Lower leg skin (tissue), 4 donors: ENCODE results near the gene UBE2QL1. TPM values are rescaled to one million over a fixed set of nuclear protein-coding genes. Genes with fewer than 3 reads are reported as not detected.
A peak's percentile ranks its signal among the peaks of the same experiment; 100 is the strongest.

Experiments
- DNase-seq, 2 donors: peaks; one replicate each; pipeline ENCODE4 v3.0.0-alpha.2; 2019; ENCODE audit warnings: low spot score in 2 of 2
- H3K4me3 ChIP-seq: fragments of 200-600 bp; sonication (generic); 2 replicates; pipeline ENCODE4 v1.5.1; 2017; ENCODE audit warnings: mild to moderate bottlenecking, low read depth; ENCODE audit not compliant: poor library complexity, severe bottlenecking
- POLR2A ChIP-seq, 2 donors: fragments of 450-650 bp; IDR thresholded peaks; one replicate each; pipeline ENCODE4 v1.6.1; 2016 to 2017; ENCODE audit warnings: antibody characterized with exemption in 2 of 2, mild to moderate bottlenecking in 1 of 2, moderate library complexity in 1 of 2
- WGBS, 2 donors: methylation state at CpG; one replicate each; pipeline ENCODE4 v1.1.5; 2018; 5-methylcytosine and 5-hydroxymethylcytosine counted together
- intact Hi-C: fragments of 100-400 bp; cut with DNase I; formaldehyde crosslinking; loops from one replicate; pipeline ENCODE4 v1.15.0; 2023; ENCODE audit warnings: low total_unique reads
- total RNA-seq, 4 donors: library from RNA; depleted of rRNA; stranded (reverse); fragments of >200 nt; gene quantifications; one replicate each; pipeline ENCODE4 v1.1.0, GENCODE V29; 2016
- TF ChIP-seq, protein P1 (sequence below), 3 donors: fragments of 450-650 bp; IDR thresholded peaks; one replicate each; pipeline ENCODE4 v1.5.1; 2016; ENCODE audit warnings: antibody characterized with exemption in 3 of 3, mild to moderate bottlenecking in 3 of 3, moderate library complexity in 2 of 3

The UBE2QL1 gene
- total RNA-seq, 4 donors from 2014 or later: 0.72 to 3.4 (median 1.3) TPM

DNA sequence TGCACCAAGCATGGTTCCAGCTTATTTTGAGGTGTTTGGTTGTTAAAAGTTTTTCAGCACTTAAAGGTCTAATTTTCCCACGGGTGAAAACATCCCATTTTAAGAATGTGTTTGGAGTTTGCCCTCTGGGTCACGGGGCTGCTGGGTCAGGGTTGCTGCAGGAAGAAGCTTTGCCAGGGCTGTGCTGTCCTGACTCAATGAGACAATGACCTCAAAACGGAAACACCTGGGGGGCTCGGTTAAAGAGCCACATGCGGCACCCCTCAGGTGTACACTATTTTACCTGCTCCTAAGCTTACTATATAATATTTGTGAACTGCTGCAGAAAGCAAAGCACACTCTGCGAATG, 27.6 kb downstream of the UBE2QL1 start:
- 81 to 87% methylated on average over 6 of the region's 6 CpGs for WGBS, 2 donors
- no peak overlapping the region for H3K4me3 ChIP-seq

DNA sequence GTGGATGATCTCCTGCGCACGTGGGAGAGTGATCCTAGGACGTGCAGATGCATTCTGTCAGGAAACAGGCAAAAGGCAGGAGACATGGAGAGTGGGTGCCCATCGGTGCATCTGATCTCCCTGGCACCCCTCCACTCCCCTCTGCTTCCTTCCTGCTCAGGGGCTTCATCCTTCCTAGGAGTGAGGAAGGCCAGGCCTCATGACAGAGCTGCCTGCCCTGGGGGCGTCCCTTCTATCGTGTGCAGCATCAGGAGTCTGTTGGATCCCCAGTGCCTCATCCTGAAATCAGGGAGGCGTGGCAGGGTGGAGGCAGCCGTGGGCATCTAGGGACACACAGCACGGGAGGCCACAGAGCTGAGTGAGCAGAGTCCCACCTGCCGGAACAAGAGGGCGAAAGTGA, 30.1 kb downstream of the UBE2QL1 start:
- no peak for DNase-seq
- H3K4me3 ChIP-seq: no peak overlapping the region
- intact Hi-C loops: no loop called here
- WGBS, 2 donors: 84 to 85% methylated on average over 11 of the region's 11 CpGs
- no peak for TF ChIP-seq POLR2A (IDR thresholded peaks at IDR 0.05)
- TF ChIP-seq, protein P1, sequence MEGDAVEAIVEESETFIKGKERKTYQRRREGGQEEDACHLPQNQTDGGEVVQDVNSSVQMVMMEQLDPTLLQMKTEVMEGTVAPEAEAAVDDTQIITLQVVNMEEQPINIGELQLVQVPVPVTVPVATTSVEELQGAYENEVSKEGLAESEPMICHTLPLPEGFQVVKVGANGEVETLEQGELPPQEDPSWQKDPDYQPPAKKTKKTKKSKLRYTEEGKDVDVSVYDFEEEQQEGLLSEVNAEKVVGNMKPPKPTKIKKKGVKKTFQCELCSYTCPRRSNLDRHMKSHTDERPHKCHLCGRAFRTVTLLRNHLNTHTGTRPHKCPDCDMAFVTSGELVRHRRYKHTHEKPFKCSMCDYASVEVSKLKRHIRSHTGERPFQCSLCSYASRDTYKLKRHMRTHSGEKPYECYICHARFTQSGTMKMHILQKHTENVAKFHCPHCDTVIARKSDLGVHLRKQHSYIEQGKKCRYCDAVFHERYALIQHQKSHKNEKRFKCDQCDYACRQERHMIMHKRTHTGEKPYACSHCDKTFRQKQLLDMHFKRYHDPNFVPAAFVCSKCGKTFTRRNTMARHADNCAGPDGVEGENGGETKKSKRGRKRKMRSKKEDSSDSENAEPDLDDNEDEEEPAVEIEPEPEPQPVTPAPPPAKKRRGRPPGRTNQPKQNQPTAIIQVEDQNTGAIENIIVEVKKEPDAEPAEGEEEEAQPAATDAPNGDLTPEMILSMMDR (IDR thresholded peaks at IDR 0.05): no peak

More for the DNA sequence above, 27.6 kb downstream of the UBE2QL1 start:
- TF ChIP-seq, protein P1 (IDR thresholded peaks at IDR 0.05): no peak
- no peak for TF ChIP-seq POLR2A (IDR thresholded peaks at IDR 0.05)
- intact Hi-C loops: no loop called here
- DNase-seq: peak in 1 of 2 donors; percentile 43

DNA sequence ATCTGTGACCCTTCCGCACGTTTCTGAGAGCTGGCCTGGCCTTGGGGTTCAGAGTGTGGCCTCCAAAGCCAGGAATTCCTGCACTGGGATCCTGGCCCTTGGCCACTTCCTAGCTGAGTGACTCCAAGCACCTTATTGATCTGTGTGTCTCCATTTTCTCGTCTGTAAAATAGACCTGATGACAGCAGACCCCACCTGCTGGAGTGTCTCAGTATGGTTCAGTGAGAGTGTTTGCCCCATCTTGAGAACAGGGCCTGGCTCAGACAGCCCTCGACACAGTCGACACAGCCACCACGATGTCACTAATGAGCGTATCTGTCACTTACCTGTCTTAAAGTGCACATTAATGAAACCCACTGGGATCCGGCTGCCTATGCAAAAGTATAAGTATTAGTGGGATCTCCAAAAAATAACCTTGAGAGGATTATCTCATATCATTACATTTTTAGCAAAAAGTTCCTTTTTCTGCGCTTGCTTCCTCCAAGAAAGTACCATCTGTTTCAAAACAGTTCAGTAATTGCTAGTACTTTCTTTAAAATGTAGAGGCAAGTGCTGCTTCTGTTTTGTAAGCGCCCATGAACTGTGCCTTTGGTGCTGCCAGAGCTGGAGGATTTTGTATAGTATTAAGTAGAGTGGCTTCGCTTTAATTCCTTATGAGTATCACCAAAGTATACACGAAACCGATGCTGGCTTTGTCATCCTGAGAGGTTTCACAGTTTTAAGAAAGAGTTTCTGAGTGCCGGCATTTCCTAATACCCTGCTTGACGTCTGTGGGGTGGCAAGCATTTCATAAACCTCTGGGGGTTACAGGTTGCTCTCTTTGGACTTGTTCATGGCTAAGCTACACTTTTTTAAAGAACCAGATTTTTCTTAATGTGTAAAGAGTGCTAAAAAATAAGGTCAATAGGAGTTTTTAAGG, 31.7 kb downstream of the UBE2QL1 start:
- 90 to 92% methylated on average over 15 of the region's 15 CpGs for WGBS, 2 donors
- TF ChIP-seq, protein P1 (IDR thresholded peaks at IDR 0.05): no peak
- intact Hi-C loops: no loop called here
- DNase-seq: no peak
- no peak overlapping the region for H3K4me3 ChIP-seq

DNA sequence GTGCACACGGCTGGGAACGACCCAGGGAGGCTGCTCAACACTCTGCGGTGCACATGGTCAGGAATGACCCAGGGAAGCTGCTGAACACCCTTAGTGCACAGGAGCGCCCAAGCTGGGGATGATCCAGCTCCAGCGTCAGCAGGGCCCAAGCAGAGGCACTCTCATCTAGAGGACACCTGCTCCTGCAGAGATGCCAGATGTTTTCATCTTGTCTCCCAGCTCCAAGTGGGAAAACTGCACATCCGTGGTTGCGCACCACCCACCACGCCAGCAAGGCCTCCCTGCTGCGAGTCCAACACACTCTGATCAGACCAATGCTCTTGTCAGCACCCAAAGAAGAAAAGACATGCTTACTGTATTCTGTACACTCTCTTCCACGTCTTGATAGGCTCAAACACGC, 34.1 kb downstream of the UBE2QL1 start:
- TF ChIP-seq, protein P1 (IDR thresholded peaks at IDR 0.05): no peak
- TF ChIP-seq POLR2A (IDR thresholded peaks at IDR 0.05): no peak
- no peak overlapping the region for H3K4me3 ChIP-seq
- 87 to 90% methylated on average over 11 of the region's 11 CpGs for WGBS, 2 donors
- DNase-seq: no peak
- intact Hi-C loops: no loop called here

DNA sequence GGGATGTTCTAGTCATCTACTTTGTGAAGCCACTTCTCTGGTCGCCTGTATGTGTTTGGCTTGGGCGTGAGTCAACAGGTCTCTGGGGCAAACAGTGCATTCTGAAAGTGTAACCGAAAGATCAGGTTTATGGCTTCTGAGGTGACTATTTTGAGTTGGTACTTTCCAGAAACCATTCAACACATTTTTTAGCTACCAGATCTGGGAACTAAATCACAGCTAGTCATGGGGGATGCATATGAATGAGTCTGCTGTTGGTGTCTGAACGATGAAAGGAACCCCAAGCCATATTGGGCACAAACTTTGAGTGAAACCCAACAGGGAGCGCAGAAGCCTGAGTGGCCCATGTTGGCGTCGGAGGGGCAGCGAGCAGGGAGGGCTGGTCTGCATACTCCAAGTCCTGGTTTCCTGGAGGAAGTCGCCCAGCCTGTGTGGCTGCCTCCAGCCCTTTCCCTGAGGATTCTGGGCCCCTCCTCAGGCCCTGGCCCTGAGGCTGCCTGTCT, 35.3 kb downstream of the UBE2QL1 start:
- intact Hi-C loops: no loop called here
- H3K4me3 ChIP-seq: no peak overlapping the region
- no peak for TF ChIP-seq POLR2A (IDR thresholded peaks at IDR 0.05)
- TF ChIP-seq, protein P1 (IDR thresholded peaks at IDR 0.05): no peak
- WGBS, 2 donors: 89 to 92% methylated on average over 9 of the region's 9 CpGs
- no peak for DNase-seq
